K562 treated with DMSO at 1 percent for 24 hours (cell line): ENCODE data around the gene PRAMEF25. TPM values are rescaled to one million over a fixed set of nuclear protein-coding genes. Genes with fewer than 3 reads are reported as not detected.

ENCODE experiments used
- total RNA-seq: library from RNA; unstranded; fragments of 300-600 nt; gene quantifications from 2 replicates; pipeline ENCODE4 v1.2.3, GENCODE V29; 2022; ENCODE audit warnings: low read depth; ENCODE audit not compliant: insufficient read depth

Gene PRAMEF25
- total RNA-seq, result not detected in 2 replicates

DNA sequence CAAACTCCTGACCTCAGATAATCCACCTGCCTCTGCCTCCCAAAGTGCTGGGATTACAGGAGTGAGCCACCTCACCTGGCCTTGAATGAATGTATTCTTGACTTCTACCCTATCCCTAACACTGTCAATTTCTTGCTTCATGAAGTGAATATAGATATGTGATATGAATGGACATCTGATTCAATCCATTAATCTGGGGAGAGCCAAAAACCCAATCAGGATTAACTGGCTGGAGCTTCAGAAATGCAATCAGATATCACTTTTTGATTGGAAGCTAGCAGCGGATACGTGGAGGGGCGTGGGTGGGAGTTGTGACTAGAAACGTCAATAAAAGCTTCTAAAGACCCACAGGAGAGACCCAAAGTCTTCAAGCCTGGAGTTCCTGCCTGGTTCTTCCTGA, at the start of gene PRAMEF25:
Gene PRAMEF25, plus strand, starts transcription at position 301 of the 400 bp plus-strand sequence. CDS start 2,920 bp downstream, outside the sequence.

DNA sequence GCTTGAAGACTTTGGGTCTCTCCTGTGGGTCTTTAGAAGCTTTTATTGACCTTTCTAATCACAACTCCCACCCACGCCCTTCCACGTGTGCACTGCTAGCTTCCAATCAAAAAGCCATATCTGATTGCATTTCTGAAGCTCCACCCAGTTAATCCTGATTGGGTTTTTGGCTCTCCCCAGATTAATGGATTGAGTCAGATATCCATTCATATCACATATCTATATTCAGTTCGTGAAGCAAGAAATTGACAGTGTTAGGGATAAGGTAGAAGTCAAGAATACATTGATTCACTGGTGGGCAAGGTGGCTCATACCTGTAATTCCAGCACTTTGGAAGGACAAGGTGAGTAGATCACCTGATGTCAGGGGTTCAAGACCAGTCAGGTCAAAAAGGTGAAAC, 14.1 kb upstream of the PRAMEF25 start, which contains the start of gene PRAMEF27:
Gene PRAMEF27, minus strand, starts transcription at position 101 of the 400 bp plus-strand sequence. CDS start 2,916 bp downstream, outside the sequence.

DNA sequence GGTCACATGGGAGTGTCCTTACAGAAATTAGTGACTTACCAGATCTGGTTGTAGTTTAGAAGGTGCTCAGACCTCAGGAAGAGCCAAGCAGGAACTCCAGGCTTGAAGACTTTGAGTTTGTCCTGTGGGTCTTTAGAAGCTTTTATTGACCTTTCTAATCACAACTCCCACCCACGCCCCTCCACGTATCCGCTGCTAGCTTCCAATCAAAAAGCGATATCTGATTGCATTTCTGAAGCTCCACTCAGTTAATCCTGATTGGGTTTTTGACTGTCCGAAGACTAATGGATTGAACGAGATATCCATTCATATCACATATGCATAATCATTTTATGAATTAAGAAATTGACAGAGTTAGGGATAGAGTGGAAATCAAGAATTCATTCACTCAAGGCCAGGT, 46.2 kb downstream of the PRAMEF25 start, which contains the start of gene HNRNPCL2:
Gene HNRNPCL2, minus strand, starts transcription at position 101 of the 400 bp plus-strand sequence. CDS start 454 bp downstream, outside the sequence.

Other genes with a start within 250 kb of the PRAMEF25 start
- gene PRAMEF11, start 239.4 kb upstream of the PRAMEF25 start, total RNA-seq, result not detected in 2 replicates
- gene HNRNPCL1, start 222.1 kb upstream of the PRAMEF25 start, total RNA-seq, result not detected in 2 replicates
- not detected in 2 replicates for gene PRAMEF2, start 213.7 kb upstream of the PRAMEF25 start, total RNA-seq
- gene PRAMEF4, start 184.6 kb upstream of the PRAMEF25 start, total RNA-seq, result not detected in 2 replicates
- not detected in 2 replicates for gene PRAMEF10, start 172.5 kb upstream of the PRAMEF25 start, total RNA-seq
- gene PRAMEF7, start 154.2 kb upstream of the PRAMEF25 start, total RNA-seq, result not detected in 2 replicates
- gene PRAMEF6, start 123.2 kb upstream of the PRAMEF25 start, total RNA-seq, result not detected in 2 replicates
- gene PRAMEF27, start 14.2 kb upstream of the PRAMEF25 start, total RNA-seq, result not detected in 2 replicates
- gene HNRNPCL3, start 10.0 kb upstream of the PRAMEF25 start, total RNA-seq, result not detected in 2 replicates
- not detected in 2 replicates for gene HNRNPCL2, start 46.1 kb downstream of the PRAMEF25 start, total RNA-seq
- gene PRAMEF26, start 85.2 kb downstream of the PRAMEF25 start, total RNA-seq, result not detected in 2 replicates
- not detected in 2 replicates for gene HNRNPCL4, start 94.9 kb downstream of the PRAMEF25 start, total RNA-seq
- not detected in 2 replicates for gene PRAMEF9, start 101.1 kb downstream of the PRAMEF25 start, total RNA-seq
- gene PRAMEF13, start 130.6 kb downstream of the PRAMEF25 start, total RNA-seq, result not detected in 2 replicates
- not detected in 2 replicates for gene PRAMEF18, start 155.4 kb downstream of the PRAMEF25 start, total RNA-seq
- gene PRAMEF5, start 183.4 kb downstream of the PRAMEF25 start, total RNA-seq, result not detected in 2 replicates
- gene PRAMEF8, start 214.4 kb downstream of the PRAMEF25 start, total RNA-seq, result 0.21 TPM in 1 of 2 replicates, not detected in the other
- not detected in 2 replicates for gene PRAMEF33, start 232.8 kb downstream of the PRAMEF25 start, total RNA-seq
- not detected in 2 replicates for gene PRAMEF15, start 244.8 kb downstream of the PRAMEF25 start, total RNA-seq